ENCODE results near the gene CASZ1.

CASZ1 gene

GRCh38 chr1:10617318-10617717, 179.1 kb downstream of the CASZ1 start:
- no peak for DNase-seq

- no peak for DNase-seq
Observed at GRCh38 chr1:10616696-10617095, 179.8 kb downstream of the CASZ1 start.

DNA sequence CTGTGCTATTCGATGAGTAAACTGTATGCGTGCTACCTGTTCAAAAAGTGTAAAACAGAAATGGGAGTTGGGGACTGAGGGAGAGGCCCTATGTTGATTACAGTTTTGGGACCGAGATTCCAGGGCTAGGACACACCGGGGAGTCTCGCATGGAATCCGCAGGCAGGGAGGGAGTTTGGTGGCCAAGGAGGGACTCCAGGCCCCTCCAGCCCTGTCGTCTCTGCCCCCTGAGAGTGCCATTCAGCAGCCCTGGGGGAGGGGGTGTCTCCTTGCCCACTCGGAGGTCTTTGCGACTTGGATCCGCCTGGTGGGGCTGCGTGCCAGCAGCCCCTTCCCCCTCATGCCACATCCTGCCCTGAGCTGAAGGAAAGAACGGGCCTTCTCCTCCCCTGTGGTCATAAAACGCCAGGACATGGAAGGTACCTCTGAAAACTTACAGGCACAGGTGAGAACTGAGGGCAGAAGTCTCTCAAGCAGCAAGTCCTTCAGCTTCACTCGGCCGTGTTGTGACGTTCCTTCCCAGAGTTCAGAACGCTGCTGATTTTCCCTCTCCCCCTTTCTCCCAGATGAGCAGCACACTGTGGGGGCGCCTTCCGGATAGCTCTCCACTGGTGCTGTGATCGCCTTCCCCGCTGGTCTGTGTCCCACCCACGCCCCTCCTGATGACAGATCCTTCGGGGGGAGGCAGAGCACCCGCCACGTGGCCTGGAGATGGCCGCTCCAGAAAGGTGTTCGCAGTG, 180.3 kb downstream of the CASZ1 start:
- no peak for DNase-seq

- no peak for DNase-seq
Observed at GRCh38 chr1:10615332-10615731, 181.1 kb downstream of the CASZ1 start.

DNA sequence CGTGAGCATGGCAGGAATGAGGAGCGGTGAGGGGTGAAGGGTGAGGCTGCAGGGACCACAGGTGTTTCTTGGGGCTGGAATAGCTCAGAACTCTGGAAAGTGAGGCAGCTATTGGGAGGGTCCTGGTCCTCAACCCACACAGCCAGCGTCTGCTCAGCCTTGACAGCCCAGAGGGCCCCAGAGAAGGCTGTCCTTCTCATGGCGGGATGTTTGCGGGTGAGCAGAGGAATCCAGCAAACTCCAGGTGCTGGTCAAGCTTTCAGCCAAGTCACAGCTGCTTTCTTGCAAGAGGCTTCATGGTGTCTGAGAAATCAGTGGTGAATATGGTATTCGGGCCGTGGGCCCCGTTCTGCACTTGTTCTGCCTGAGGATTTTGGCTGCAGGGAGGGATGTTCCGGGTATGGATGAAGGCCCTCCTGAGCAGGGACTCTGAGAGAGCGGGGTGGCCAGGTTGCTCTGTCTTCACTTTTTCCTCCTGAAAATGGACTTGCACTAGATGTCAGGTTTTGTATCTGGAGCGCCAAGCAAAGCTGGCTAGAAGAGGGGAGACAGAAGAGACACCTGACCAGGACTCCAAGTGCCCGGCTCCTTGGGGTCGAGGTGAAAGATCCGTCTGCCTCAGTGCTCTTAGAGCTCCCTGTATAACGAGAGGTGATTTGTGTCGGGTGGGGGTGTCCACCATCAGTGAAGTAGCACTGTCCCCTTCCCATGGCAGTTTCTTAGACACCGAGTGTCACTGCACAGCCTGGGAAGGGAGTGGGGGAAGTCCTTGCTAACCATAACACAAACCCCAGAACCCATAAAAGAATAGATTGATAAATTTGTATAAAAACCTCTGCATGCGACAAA, 181.8 kb downstream of the CASZ1 start:
- no peak for DNase-seq

GRCh38 chr1:10613861-10614260, 182.6 kb downstream of the CASZ1 start:
- no peak for DNase-seq

- no peak for DNase-seq
Observed at GRCh38 chr1:10613340-10613739, 183.1 kb downstream of the CASZ1 start.

DNA sequence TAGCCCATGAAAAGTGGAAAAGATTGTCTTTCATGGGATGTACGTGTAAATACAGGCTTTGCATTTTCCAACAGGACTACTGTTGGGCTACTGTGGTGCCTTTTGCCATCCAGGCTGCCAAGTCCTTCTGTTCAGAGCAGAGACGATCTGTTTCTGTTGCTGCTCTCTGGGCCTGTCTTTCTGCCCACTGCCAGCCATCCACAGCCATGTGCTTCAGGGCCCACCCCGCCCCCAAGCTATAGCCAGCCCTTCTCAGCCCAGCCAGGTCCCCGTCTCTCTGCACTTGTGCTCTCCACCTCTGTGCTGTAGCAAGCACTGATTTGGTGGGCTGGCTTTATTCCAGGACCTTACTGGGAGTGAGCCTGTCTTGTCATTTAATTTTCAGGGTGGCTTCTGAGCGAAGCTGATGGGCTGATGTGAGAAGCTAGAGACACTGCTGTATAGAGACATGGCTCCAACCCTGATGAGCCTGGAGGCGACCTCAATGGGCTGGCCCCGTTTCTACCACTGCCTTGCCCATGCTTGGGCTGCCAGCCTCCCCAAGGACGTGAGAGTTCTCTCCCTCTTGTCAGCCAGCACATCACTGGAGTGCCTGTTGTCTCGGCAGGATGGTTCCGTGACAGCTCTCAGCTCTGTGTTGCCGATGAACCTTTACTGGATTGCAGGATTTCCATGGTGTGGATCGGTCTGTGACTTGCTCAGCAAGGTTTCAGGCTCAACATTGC, 183.8 kb downstream of the CASZ1 start:
- no peak for DNase-seq

DNA sequence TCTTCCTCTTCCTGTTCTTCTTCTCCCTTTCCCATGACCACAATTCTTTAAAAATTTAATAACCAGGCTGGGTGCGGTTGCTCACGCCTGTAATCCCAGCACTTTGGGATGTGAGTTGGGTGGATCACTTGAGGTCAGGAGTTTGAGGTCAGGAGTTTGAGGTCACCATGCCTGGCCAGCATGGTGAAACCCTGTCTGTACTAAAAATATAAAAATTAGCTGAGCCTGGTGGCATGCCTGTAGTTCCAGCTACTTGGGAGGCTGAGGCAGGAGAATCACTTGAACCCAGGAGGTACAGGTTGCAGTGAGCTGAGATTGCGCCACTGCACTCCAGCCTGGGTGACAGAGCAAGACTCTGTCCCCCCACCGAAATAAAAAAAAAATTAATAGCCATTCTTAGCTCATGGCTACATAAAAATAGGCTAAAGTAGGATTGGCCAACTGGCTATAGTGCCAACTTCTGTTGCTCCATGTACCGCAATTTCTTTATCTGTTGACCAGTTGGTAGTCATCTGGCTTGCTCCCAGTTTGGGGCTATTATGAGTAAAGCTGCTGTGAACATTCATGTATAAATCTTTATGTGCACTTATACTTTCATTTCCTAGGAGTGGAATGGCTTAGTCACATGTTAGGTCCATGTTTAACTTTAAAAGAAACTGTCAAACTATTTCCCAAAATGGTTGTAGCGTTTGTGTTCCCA, 185.4 kb downstream of the CASZ1 start:
- DNase-seq = no peak

DNA sequence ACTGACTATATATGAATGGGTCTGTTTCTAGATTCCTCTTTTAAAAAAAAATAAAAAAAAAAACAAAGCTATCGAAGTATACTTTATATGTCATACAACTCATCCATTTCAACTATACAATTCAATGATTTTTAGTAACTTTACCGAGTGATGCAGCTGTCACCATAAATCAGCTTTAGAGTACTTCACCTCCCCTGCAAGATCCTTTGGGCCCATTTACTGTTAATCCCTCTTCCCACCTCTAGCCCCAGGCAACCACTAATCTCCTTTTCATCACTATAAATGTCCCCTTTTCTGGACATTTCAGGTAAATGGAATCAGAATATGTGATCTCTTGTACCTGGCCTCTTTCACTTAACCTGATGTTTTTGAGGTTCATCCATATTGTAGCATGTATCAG, 187.8 kb downstream of the CASZ1 start:
- DNase-seq = no peak

GRCh38 chr1:10607228-10607627, 189.2 kb downstream of the CASZ1 start:
- no peak for DNase-seq

GRCh38 chr1:10606064-10606463, 190.4 kb downstream of the CASZ1 start:
- no peak for DNase-seq

GRCh38 chr1:10604966-10605365, 191.5 kb downstream of the CASZ1 start:
- DNase-seq = no peak

DNA sequence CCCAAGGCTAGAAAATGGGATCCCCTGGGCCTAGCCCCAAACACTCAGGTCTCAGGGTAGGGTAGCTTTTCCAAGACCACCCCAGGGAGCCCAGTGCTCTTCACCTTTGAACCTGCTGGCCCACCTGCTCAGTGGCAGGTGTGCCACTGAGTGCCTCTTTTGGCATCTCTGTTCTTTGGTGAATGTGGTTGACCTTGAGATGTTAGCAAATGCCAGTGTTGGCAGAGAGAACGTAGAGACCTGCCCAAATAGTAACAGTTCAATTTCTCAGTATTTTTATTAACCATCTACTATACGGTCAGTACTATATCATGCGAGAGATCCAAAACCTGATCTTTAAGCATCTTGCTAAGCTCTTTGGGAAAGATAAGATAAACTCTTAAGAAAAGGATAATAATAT, 193.5 kb downstream of the CASZ1 start:
- no peak for DNase-seq

GRCh38 chr1:10601342-10602070, 194.9 kb downstream of the CASZ1 start:
- DNase-seq = no peak

DNA sequence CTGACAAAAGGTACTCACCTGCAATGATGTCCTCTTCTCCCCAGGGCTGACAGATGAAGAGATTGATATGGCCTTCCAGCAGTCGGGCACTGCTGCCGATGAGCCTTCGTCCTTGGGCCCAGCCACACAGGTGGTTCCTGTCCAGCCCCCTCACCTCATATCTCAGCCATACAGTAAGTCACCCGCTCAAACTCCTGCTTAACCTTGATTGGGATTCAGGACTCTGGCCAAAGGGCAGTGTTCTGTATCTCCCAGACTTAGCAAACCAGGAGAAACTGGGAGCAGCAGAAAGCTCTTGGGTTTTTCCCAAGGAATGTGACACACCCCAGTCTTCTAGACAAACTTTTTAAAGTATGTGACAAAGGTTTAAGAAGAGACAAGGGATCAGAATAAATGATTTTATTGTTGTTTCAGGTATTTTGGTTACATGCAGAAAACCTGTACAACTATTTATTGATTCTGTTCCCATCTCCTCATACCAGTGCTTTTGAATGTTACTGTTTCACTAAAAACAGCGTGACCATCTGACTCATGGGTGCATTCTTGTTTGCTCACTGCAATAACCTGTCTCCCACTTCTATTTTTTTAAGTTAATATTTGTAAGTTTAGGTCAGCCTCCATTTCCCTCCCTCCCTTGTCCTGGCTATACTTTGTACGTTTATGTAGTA, 197.1 kb downstream of the CASZ1 start:
- no peak for DNase-seq

GRCh38 chr1:10598389-10598702, 198.1 kb downstream of the CASZ1 start:
- no peak for DNase-seq

DNA sequence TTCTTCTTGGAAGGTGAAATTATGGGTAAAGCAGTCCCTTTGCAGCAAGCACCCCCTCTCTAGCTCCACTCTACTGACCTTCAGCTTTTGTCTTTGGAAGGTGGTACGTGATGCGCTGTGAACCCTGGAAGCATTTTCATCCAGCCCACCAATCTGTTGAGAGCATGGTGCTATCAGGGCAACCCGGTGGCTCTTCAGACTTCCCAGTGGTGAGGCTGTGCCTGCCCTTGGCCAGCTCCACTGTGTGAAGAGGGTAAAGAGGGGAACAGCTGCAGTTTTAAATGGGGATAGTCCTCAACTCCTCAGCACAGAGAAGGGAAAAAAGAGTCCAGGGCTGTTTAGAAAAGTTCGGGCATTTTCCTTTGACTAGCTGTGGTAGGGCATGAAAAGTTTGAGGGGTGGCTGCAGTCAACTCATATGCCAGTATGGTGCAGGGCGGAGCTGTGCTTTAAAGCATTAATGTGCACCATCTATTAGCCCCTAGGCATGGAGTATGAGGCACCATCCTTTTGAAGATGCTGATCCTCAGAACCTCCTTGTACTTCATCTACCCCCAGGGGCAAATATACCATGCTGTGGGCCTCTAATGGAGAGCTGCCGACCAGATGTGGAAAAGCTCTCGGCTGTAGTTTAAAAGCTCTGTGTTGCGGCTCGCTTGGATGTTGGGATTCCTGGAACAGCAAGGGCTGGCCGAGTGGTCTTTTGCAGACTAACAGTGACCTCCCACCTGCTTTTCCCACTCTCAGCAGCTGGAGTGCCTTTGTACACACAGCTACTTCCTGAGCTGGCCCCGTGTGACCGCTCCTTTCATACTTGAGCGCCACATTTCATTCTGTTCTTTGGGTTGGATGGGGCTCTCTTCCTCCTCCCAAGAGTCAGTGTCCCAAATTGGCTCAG, 198.7 kb downstream of the CASZ1 start:
- no peak for DNase-seq

DNA sequence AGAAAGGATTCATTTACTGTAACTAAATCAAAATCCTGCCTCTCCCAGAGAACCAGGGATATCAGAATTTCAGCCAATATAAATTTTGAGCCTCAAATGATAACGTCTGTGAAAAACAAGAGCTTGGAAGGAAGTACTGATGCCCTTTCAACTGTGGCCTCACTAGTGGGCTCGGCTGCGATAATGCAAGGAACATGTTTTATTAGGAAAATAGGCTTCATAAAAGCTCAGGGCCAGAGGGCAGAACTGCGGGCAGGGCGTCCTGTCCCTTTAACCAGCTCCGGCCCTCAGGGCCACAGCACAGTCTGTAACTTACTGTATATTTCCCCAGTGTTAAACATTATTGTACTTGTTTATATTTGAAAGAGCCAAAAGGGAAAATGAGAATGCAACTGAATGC, 199.7 kb downstream of the CASZ1 start:
- DNase-seq = no peak

DNA sequence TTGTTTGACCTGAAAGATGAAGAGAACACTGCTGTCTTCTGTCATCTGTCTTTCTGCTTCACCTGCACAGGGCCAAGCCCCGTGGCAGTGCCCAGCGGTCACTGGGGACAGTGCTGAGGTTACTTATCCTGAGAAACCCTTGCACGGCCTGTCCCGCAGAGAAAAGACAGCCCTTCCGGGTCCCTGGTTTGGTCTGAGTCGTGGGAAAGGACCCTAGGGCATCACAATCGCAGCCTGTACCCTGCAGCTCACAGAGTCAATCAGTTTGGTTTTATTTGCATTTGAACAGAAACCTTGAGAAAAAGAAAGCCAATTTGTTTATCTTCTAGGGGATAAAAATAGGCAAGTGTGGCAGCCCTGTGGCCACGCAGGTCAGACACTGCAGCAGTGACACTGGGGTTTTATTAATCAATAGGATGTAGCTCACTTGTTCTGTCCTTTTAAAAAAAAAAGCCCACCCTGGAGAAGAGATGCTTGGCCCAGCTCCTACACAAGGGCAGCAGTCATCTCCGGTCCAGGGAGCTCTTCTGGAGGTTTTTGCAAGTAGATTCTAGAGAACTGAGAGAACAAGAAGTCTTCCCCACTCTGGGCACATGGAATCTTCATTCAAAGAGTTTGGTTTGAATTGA, 201.7 kb downstream of the CASZ1 start:
- no peak for DNase-seq

Measured in NCI-H345 (cell line).